PC-3 (cell line): Measurements from ENCODE around the gene SNORC. TPM values are rescaled to one million over a fixed set of nuclear protein-coding genes. Genes with fewer than 3 reads are reported as not detected.

ENCODE experiments used
- ATAC-seq: fragments of 200-7000 bp; cut with Tn5 transposase; 2 replicates; pipeline ENCODE4 v1.9.1; 2020; ENCODE audit warnings: mild to moderate bottlenecking, moderate library complexity
- BruUV-seq: library from RNA; stranded (reverse); fragments of 400-500 nt; replicated peaks from 2 replicates; lab custom pipeline; 2021; lab: Mats Ljungman, UMichigan
- CTCF ChIA-PET: fragments of 300-600 bp; sonication (Branson Sonifier 250); formaldehyde crosslinking; loops from one replicate; lab custom pipeline; 2022; ENCODE audit warnings: antibody characterized with exemption; lab: Charles Lee
- POLR2A ChIA-PET: fragments of 300-600 bp; sonication (Branson Sonifier 250); formaldehyde crosslinking; loops from one replicate; lab custom pipeline; 2022; ENCODE audit warnings: antibody characterized with exemption; ENCODE audit not compliant: unreplicated experiment; lab: Charles Lee
- DNase-seq: peaks from one replicate; pipeline ENCODE4 v3.0.0-alpha.2; 2015
- H2AFZ ChIP-seq: fragments of 300-600 bp; sonication (generic); 2 replicates; pipeline ENCODE4 v1.6.0; 2016; ENCODE audit warnings: antibody characterized with exemption, low read length
- H3F3A ChIP-seq: fragments of 300-600 bp; sonication (generic); one replicate; pipeline ENCODE4 v1.6.0; 2017; ENCODE audit warnings: antibody characterized with exemption, low read length, control low read depth, mild to moderate bottlenecking; ENCODE audit not compliant: unreplicated experiment
- H3K27ac ChIP-seq: fragments of 300-600 bp; sonication (generic); 2 replicates; pipeline ENCODE4 v1.5.1; 2016; ENCODE audit warnings: mild to moderate bottlenecking, low read length
- H3K27me3 ChIP-seq: fragments of 300-600 bp; sonication (generic); 2 replicates; pipeline ENCODE4 v1.6.1; 2016; ENCODE audit warnings: low read length, mixed read lengths
- H3K36me3 ChIP-seq: fragments of 300-600 bp; sonication (generic); 2 replicates; pipeline ENCODE4 v1.6.1; 2016; ENCODE audit warnings: low read depth, mixed run types, low read length, mixed read lengths
- H3K4me1 ChIP-seq: fragments of 300-600 bp; sonication (generic); 2 replicates; pipeline ENCODE4 v1.5.1; 2016; ENCODE audit warnings: low read length; ENCODE audit not compliant: insufficient read depth
- H3K4me2 ChIP-seq: fragments of 300-600 bp; sonication (generic); 2 replicates; pipeline ENCODE4 v1.6.0; 2016; ENCODE audit warnings: low read length
- H3K4me3 ChIP-seq: fragments of 300-600 bp; sonication (generic); 2 replicates; pipeline ENCODE4 v1.5.1; 2016; ENCODE audit warnings: mild to moderate bottlenecking, low read length, mixed read lengths
- H3K79me2 ChIP-seq: fragments of 300-600 bp; sonication (generic); 2 replicates; pipeline ENCODE4 v1.6.1; 2017; ENCODE audit warnings: low read length, mixed read lengths
- H3K9ac ChIP-seq: fragments of 300-600 bp; sonication (generic); 2 replicates; pipeline ENCODE4 v1.6.0; 2016; ENCODE audit warnings: mild to moderate bottlenecking, low read length
- H3K9me2 ChIP-seq: fragments of 300-600 bp; sonication (generic); replicated peaks from 2 replicates; pipeline ENCODE4 v1.6.1; 2016; ENCODE audit warnings: mixed run types, low read length, mixed read lengths
- H3K9me3 ChIP-seq: fragments of 300-600 bp; sonication (generic); 2 replicates; pipeline ENCODE4 v1.6.1; 2016; ENCODE audit warnings: low read length, mixed read lengths
- H4K20me1 ChIP-seq: fragments of 300-600 bp; sonication (generic); 2 replicates; pipeline ENCODE4 v1.6.1; 2016; ENCODE audit warnings: low read length, mixed read lengths
- CTCF ChIP-seq: fragments of 300-600 bp; sonication (generic); conservative IDR thresholded peaks from 2 replicates; pipeline ENCODE4 v1.5.1; 2017; ENCODE audit warnings: antibody characterized with exemption, low read depth, mild to moderate bottlenecking, low read length
- EZH2 ChIP-seq: fragments of 300-600 bp; sonication (generic); IDR thresholded peaks from one replicate; pipeline ENCODE4 v1.6.1; 2017; ENCODE audit warnings: antibody characterized with exemption, mild to moderate bottlenecking, low read length; ENCODE audit not compliant: unreplicated experiment
- EZH2phosphoT487 ChIP-seq: fragments of 300-600 bp; sonication (generic); IDR thresholded peaks from 2 replicates; pipeline ENCODE4 v1.6.1; 2018; ENCODE audit warnings: mild to moderate bottlenecking, antibody characterized with exemption, low read length, borderline replicate concordance
- intact Hi-C: fragments of 100-400 bp; cut with micrococcal nuclease; formaldehyde crosslinking; loops from 2 replicates; pipeline ENCODE4 v1.9.0; 2023
- total RNA-seq: library from RNA; depleted of rRNA; stranded (reverse); fragments of >200 nt; gene quantifications from 2 replicates; pipeline ENCODE4 v1.2.3, GENCODE V29; 2014

Gene SNORC
- total RNA-seq, 1 experiment from 2014 or later: 11.1 TPM

- Histone ChIP-seq H4K20me1 (no peaks in the 10 kb centered on the region), H3K27ac (no peak overlapping the region), H3K4me1 (peaks cover 17% of the 10 kb centered on the region), H2AFZ (no peak overlapping the region), H3K9me3 (no peaks in the 10 kb centered on the region), H3K79me2 (peaks cover 38% of the 10 kb centered on the region), H3K36me3 (peaks cover 2% of the 10 kb centered on the region; the same call in 1 of the 2 replicates), H3K27me3 (no peaks in the 10 kb centered on the region), H3F3A (no peaks in the 10 kb centered on the region), H3K9me2 (no peaks in the 10 kb centered on the region), H3K4me2 (no peak overlapping the region), H3K4me3 (no peak overlapping the region), H3K9ac (no peak overlapping the region)
- DNase-seq (no peak), ATAC-seq (no peak)
- POLR2A ChIA-PET: no interaction called here
- intact Hi-C loops: loop anchor here (10.0 kb wide), 1 partner anchor 175 kb away; no protein-coding TSS in a partner anchor
- CTCF ChIA-PET: no interaction called here
- BruUV-seq: no TSS peak
- TF ChIP-seq CTCF: no peak
- no peak for TF ChIP-seq EZH2phosphoT487
- TF ChIP-seq EZH2: no peak
These were observed 9.8 kb downstream of the SNORC start for GRCh38 chr2:232879618-232880494.

GRCh38 chr2:232880764-232881351, 10.8 kb downstream of the SNORC start:
- intact Hi-C loops: no loop called here
- H3K79me2 ChIP-seq: peaks cover 30% of the 10 kb centered on the region
- TF ChIP-seq EZH2: no peak
- TF ChIP-seq CTCF: no peak
- TF ChIP-seq EZH2phosphoT487: no peak
- H3K9me3 ChIP-seq: no peaks in the 10 kb centered on the region
- H3K4me3 ChIP-seq: no peak overlapping the region
- H3F3A ChIP-seq: no peaks in the 10 kb centered on the region
- no peaks in the 10 kb centered on the region for H3K9me2 ChIP-seq
- H3K27me3 ChIP-seq: no peaks in the 10 kb centered on the region
- H2AFZ ChIP-seq: no peak overlapping the region
- ATAC-seq (no peak), DNase-seq (no peak)
- ChIA-PET POLR2A (no interaction called here), CTCF (interaction anchor here (0.6 kb wide), 1 partner anchor 371 kb away, joined by 3 read pairs; the partner anchor contains the start of gene ATG16L1)
- no peaks in the 10 kb centered on the region for H4K20me1 ChIP-seq
- H3K4me1 ChIP-seq: peaks cover 20% of the 10 kb centered on the region; the same call in 1 of the 2 replicates
- H3K27ac ChIP-seq: no peak overlapping the region
- BruUV-seq: no TSS peak
- H3K36me3 ChIP-seq: peaks cover 2% of the 10 kb centered on the region
- H3K4me2 ChIP-seq: no peak overlapping the region
- no peak overlapping the region for H3K9ac ChIP-seq

- ChIA-PET POLR2A (no interaction called here), CTCF (no interaction called here)
- Histone ChIP-seq H3K79me2 (peaks cover 24% of the 10 kb centered on the region), H3K27me3 (no peaks in the 10 kb centered on the region), H3K9ac (no peak overlapping the region), H4K20me1 (no peaks in the 10 kb centered on the region), H3K36me3 (peaks cover 8% of the 10 kb centered on the region), H2AFZ (no peak overlapping the region), H3K4me2 (no peak overlapping the region), H3K9me3 (no peaks in the 10 kb centered on the region), H3K4me3 (no peak overlapping the region), H3K9me2 (no peaks in the 10 kb centered on the region), H3K4me1 (peaks cover 19% of the 10 kb centered on the region; the same call in 1 of the 2 replicates), H3F3A (no peaks in the 10 kb centered on the region), H3K27ac (no peak overlapping the region)
- no TSS peak for BruUV-seq
- intact Hi-C loops: no loop called here
- TF ChIP-seq CTCF (no peak), EZH2 (no peak), EZH2phosphoT487 (no peak)
- no peak for ATAC-seq
- no peak for DNase-seq
These were observed 12.0 kb downstream of the SNORC start for GRCh38 chr2:232882085-232882484.
